ENCODE results near the gene CERS6. TPM values are rescaled to one million over a fixed set of nuclear protein-coding genes. Genes with fewer than 3 reads are reported as not detected.

CERS6 gene
- total RNA-seq, 1 donor, result 23.9 TPM

GRCh38 chr2:168727904-168728470 is 271.9 kb downstream of the CERS6 start:
- Histone ChIP-seq H3K4me3 (ENCODE audit: insufficient read depth, low read length) (no peak overlapping the region), H3K27ac (ENCODE audit: low read depth, low read length) (no peak overlapping the region), H4K20me1 (ENCODE audit: insufficient read depth, low read length) (no peaks in the 10 kb centered on the region), H3K27me3 (ENCODE audit: insufficient read depth, low read length) (no peaks in the 10 kb centered on the region), H3K9me3 (ENCODE audit: low read depth, low read length) (no peaks in the 10 kb centered on the region), H3K79me2 (ENCODE audit: insufficient read depth, low read length) (no peaks in the 10 kb centered on the region), H2AFZ (ENCODE audit: low read length) (no peak overlapping the region), H3K36me3 (ENCODE audit: insufficient read depth, low read length) (no peaks in the 10 kb centered on the region), H3K4me1 (ENCODE audit: insufficient read depth, low read length) (peaks cover 4% of the 10 kb centered on the region), H3K4me2 (ENCODE audit: insufficient read depth, low read length) (no peak overlapping the region)
- no peak for DNase-seq (ENCODE audit: insufficient read length, low spot score, missing footprints)
- no peak for TF ChIP-seq CTCF (IDR thresholded peaks at IDR 0.05; ENCODE audit: extremely low read depth, low read depth, low read length)

- Histone ChIP-seq H3K4me3 (ENCODE audit: insufficient read depth, low read length) (no peak overlapping the region), H3K27me3 (ENCODE audit: insufficient read depth, low read length) (no peaks in the 10 kb centered on the region), H3K9me3 (ENCODE audit: low read depth, low read length) (no peaks in the 10 kb centered on the region), H3K79me2 (ENCODE audit: insufficient read depth, low read length) (no peaks in the 10 kb centered on the region), H3K4me1 (ENCODE audit: insufficient read depth, low read length) (no peaks in the 10 kb centered on the region), H4K20me1 (ENCODE audit: insufficient read depth, low read length) (no peaks in the 10 kb centered on the region), H3K36me3 (ENCODE audit: insufficient read depth, low read length) (no peaks in the 10 kb centered on the region), H3K27ac (ENCODE audit: low read depth, low read length) (no peak overlapping the region), H3K4me2 (ENCODE audit: insufficient read depth, low read length) (no peak overlapping the region), H2AFZ (ENCODE audit: low read length) (no peak overlapping the region)
- no peak for DNase-seq (ENCODE audit: insufficient read length, low spot score, missing footprints)
- TF ChIP-seq CTCF (IDR thresholded peaks at IDR 0.05; ENCODE audit: extremely low read depth, low read depth, low read length), result no peak
Observed at GRCh38 chr2:168729455-168729854, 273.4 kb downstream of the CERS6 start.

- no peak overlapping the region for H2AFZ ChIP-seq (ENCODE audit: low read length)
- no peak overlapping the region for H3K4me2 ChIP-seq (ENCODE audit: insufficient read depth, low read length)
- H3K27ac ChIP-seq (ENCODE audit: low read depth, low read length), result no peak overlapping the region
- H3K9me3 ChIP-seq (ENCODE audit: low read depth, low read length), result no peaks in the 10 kb centered on the region
- no peaks in the 10 kb centered on the region for H3K27me3 ChIP-seq (ENCODE audit: insufficient read depth, low read length)
- no peaks in the 10 kb centered on the region for H3K36me3 ChIP-seq (ENCODE audit: insufficient read depth, low read length)
- no peak for TF ChIP-seq CTCF (IDR thresholded peaks at IDR 0.05; ENCODE audit: extremely low read depth, low read depth, low read length)
- no peaks in the 10 kb centered on the region for H4K20me1 ChIP-seq (ENCODE audit: insufficient read depth, low read length)
- no peaks in the 10 kb centered on the region for H3K79me2 ChIP-seq (ENCODE audit: insufficient read depth, low read length)
- DNase-seq (ENCODE audit: insufficient read length, low spot score, missing footprints), result no peak
- no peak overlapping the region for H3K4me3 ChIP-seq (ENCODE audit: insufficient read depth, low read length)
- H3K4me1 ChIP-seq (ENCODE audit: insufficient read depth, low read length), result no peaks in the 10 kb centered on the region
Observed at GRCh38 chr2:168730344-168730743, 274.3 kb downstream of the CERS6 start.

- H3K79me2 ChIP-seq (ENCODE audit: insufficient read depth, low read length), result no peaks in the 10 kb centered on the region
- no peak for TF ChIP-seq CTCF (IDR thresholded peaks at IDR 0.05; ENCODE audit: extremely low read depth, low read depth, low read length)
Observed at GRCh38 chr2:168731002-168731401, 274.9 kb downstream of the CERS6 start.

More at GRCh38 chr2:168731002-168731401, 274.9 kb downstream of the CERS6 start:
- no peak overlapping the region for H3K4me2 ChIP-seq (ENCODE audit: insufficient read depth, low read length)
- no peaks in the 10 kb centered on the region for H3K9me3 ChIP-seq (ENCODE audit: low read depth, low read length)
- no peak overlapping the region for H2AFZ ChIP-seq (ENCODE audit: low read length)
- H3K4me1 ChIP-seq (ENCODE audit: insufficient read depth, low read length), result no peaks in the 10 kb centered on the region
- no peak for DNase-seq (ENCODE audit: insufficient read length, low spot score, missing footprints)
- no peaks in the 10 kb centered on the region for H3K36me3 ChIP-seq (ENCODE audit: insufficient read depth, low read length)
- no peaks in the 10 kb centered on the region for H3K27me3 ChIP-seq (ENCODE audit: insufficient read depth, low read length)
- no peaks in the 10 kb centered on the region for H4K20me1 ChIP-seq (ENCODE audit: insufficient read depth, low read length)
- H3K27ac ChIP-seq (ENCODE audit: low read depth, low read length), result no peak overlapping the region
- no peak overlapping the region for H3K4me3 ChIP-seq (ENCODE audit: insufficient read depth, low read length)

Data from osteoblast (primary cell).